ENCODE results near the gene BORCS6.

DNA sequence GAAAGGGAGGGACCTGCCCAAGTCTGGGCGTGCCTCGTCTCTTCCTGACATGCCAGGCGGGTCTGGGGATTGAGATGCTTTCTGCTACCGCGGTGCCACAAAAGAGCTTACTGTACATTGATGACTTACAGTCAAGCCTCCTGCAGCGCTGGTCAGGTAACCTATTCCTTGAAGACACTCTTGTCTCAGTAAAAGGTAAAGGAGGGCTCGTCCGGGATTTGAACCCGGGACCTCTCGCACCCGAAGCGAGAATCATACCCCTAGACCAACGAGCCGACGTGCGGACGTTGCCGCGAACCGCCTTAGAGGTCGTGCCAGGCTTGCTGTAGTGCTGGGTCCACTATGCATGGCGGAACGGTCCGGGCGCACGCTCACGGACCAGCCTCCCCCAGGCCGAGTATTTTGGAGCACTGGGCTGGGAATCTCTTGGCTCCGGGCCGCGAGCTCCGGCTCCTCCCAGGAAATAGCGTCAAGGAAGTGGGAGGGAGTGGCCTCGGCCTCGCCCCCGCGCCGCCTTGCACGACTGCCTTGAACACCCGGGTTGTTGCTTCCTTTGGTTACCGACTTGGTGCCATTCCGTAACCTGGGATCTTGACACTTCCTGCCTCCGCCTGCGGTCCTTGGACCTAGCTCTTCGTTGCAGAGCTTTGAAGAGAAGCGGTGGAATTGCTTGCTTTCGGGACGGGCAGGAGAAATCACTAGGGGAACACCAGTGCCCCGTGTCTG, 32.8 kb upstream of the BORCS6 start:
- TF ChIP-seq EZH2 (IDR thresholded peaks at IDR 0.05; ENCODE audit: insufficient read depth, poor library complexity, severe bottlenecking) = no peak
- TF ChIP-seq EZH2phosphoT487 (IDR thresholded peaks at IDR 0.05; ENCODE audit: insufficient read depth, low read depth) = no peak
